VCaP (cell line): Measurements from ENCODE around the gene PTGES.

Source experiments
- H3K27ac ChIP-seq: fragments of 450-650 bp; 2 replicates; pipeline ENCODE4 v1.5.1; 2017
- TF ChIP-seq, protein P1 (sequence below): fragments of 450-650 bp; conservative IDR thresholded peaks from 2 replicates; pipeline ENCODE4 v1.5.1; 2017; ENCODE audit warnings: mild to moderate bottlenecking, moderate library complexity

The PTGES gene

DNA sequence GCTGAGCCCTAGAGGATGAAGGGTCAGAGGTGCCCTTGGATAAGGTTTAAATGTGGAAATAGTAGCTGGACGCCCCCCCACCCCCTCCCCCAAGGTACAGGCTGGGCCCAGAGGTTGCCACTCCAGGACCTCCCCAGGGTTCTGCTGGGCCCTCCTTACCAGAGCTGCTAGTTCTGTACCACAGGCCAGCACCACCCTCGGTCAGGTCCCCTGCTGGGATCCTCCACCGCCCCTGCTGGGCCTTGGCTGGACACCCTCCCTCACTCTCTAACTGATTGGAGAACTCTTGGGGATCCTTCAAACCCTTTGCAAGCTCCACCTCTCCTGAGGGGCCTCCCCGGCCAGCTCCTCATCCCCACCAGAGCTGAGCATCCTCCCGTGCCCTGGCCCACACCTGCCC, 34.9 kb downstream of the PTGES start:
- H3K27ac ChIP-seq = no peak overlapping the region

DNA sequence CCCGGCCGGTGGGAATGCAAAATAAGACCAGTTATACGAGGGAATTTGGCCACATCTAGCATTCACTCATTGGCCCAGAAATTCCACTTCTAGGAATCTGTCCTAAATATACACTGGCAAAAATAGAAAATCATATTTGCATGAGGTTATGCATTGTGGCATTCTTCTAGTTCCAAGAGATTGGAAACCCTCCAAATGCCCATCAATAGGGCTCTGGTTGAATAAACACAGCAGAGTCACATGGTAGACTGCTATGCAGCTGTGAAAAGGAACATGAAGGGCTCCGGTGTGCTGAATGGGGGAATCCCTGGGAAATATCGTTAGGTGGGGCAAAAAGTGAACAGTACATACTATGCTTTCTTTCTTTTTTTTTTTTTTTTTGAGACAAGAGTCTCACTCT, 36.8 kb downstream of the PTGES start:
- no peak overlapping the region for H3K27ac ChIP-seq
- TF ChIP-seq, protein P1, sequence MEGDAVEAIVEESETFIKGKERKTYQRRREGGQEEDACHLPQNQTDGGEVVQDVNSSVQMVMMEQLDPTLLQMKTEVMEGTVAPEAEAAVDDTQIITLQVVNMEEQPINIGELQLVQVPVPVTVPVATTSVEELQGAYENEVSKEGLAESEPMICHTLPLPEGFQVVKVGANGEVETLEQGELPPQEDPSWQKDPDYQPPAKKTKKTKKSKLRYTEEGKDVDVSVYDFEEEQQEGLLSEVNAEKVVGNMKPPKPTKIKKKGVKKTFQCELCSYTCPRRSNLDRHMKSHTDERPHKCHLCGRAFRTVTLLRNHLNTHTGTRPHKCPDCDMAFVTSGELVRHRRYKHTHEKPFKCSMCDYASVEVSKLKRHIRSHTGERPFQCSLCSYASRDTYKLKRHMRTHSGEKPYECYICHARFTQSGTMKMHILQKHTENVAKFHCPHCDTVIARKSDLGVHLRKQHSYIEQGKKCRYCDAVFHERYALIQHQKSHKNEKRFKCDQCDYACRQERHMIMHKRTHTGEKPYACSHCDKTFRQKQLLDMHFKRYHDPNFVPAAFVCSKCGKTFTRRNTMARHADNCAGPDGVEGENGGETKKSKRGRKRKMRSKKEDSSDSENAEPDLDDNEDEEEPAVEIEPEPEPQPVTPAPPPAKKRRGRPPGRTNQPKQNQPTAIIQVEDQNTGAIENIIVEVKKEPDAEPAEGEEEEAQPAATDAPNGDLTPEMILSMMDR = no peak

More for the DNA sequence above, 34.9 kb downstream of the PTGES start:
- TF ChIP-seq, protein P1 = no peak

DNA sequence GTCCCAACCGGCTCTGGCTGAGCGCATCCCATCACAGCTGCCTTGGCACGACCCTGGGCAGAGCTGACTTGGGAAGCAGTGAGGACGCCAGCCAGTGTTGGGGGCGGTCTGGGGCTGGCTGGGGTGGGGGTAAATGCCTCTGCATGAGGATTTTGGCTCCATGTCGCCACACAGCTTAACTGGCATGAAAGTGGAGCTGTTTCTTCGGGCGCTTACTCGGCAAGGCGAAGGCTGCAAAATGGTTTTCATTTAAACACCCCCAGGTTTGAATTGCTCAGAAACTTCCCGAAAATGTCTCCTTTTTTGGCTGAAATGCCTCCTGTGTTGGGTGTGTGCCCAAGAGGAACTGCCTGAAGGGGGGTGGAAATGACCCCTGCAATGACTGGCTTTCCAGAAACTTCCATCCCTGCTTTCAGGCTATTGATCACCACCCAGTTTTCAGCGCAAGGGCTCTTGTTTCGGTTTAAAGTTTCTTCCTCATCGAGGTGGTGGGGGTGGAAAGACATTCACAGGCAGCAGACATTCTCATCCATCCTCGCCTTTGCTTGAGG, 38.3 kb downstream of the PTGES start:
- H3K27ac ChIP-seq = peak overlapping the region; percentile 95; the same call in 1 of the 2 replicates
- TF ChIP-seq, protein P1 = no peak

DNA sequence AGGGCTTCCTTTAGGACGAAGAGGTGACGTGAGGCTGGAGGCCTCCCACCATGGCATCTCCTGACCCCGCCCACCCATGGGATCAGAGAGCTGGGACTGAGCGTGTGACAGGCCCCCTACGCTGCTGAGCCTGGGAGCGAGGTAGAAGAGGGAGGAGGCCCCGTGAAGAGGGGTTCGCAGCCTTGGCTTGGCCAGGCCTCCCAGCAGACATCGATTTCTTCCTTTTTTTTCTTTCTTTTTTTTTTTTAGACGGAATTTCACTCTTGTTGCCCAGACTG, 39.5 kb downstream of the PTGES start:
- peak overlapping the region; percentile 95 for H3K27ac ChIP-seq
- TF ChIP-seq, protein P1 = no peak

DNA sequence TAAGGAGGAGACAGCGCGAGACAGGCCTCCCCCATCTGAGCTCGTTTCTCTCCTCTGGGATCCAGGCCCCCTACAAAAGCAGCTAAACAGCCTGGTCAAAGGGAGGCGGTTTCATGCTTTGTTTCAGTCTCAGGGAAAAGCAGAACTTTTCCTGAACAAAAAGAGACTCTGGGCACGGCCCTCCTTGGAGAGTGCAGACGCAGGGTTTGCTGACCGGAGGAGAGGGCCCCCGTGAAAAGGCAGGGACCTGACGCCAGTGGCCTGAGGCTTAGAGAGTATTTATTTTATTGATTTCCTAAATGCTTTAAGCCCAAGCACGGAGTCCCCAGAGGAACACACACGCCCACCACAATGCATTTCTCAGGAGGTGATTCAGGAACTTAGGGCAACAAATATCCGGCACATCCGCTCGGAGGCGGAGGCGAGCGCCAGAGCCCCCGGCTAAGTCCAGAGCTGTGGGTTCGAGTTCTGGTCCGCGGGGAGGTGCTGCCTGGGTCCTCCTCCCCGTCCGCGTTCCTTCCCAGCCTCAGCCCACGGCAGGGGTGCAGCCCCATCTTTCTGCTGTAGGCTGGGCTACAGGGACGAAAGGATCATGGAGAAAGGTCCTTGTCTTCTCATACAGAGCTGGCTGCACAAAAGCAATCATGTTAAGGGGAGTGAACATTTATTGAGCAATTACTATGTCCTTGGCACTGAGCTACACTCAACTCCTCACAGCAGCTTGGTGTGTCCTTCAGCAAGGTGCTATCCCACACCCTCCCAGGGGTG, 40.0 kb downstream of the PTGES start:
- H3K27ac ChIP-seq = peak overlapping the region; percentile 95
- TF ChIP-seq, protein P1 = no peak

DNA sequence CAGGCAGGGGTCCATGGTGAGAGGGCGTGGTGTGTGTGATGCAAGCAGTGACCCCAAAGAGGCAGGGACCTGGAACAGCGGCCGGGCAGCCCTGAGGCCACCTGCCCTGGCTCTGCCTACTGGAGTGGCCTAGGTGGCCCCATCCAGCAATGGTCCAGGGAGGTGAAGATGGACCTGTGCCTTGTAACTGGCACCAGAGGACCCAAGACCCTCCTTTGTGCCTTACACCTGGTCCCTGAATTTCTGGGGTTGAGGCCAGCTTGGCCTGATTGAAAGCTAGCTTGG, 42.7 kb downstream of the PTGES start:
- TF ChIP-seq, protein P1 = no peak
- H3K27ac ChIP-seq = peak overlapping the region; percentile 95; the same call in 1 of the 2 replicates

DNA sequence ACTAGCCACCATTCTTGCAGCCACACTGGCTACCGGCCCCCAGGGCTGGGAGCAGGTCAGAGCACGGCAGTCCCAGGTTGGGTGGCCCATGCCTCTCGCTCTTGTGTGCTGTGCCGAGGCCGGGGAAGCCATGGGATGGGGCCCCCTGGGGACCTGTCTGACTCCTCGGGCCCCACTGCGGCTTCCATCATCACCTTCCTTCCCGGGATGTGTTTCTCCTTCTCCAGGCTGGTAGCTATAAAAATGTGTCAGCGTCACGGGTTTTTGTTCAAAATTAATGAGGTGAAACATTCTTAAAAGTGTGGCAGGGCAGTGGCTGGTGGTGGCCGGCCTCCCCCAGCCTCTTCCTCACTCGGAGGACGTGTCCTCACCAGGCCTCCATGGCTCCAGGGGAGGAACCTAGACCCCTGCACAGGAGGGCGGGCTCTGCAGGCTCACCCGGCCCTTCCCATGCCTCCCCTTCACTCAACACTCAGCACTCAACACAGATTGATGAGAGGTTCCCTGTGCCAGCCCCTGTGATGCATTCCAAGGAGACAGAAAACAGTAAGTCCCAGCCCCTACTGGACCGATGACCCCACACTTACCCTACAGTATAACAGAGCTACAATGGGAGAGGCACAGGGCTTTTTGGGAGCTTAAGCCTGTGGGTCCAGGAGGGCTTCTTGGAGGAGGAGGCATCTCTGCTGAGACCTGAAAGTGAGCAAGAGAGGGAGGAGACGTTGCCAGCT, 43.2 kb downstream of the PTGES start:
- H3K27ac ChIP-seq = no peak overlapping the region; the same call in 1 of the 2 replicates
- TF ChIP-seq, protein P1 = no peak
